ENCODE results near the gene HSP90AB1.

The HSP90AB1 gene

GRCh38 chr6:44202972-44203750, 43.7 kb upstream of the HSP90AB1 start:
- TF ChIP-seq, protein P1, sequence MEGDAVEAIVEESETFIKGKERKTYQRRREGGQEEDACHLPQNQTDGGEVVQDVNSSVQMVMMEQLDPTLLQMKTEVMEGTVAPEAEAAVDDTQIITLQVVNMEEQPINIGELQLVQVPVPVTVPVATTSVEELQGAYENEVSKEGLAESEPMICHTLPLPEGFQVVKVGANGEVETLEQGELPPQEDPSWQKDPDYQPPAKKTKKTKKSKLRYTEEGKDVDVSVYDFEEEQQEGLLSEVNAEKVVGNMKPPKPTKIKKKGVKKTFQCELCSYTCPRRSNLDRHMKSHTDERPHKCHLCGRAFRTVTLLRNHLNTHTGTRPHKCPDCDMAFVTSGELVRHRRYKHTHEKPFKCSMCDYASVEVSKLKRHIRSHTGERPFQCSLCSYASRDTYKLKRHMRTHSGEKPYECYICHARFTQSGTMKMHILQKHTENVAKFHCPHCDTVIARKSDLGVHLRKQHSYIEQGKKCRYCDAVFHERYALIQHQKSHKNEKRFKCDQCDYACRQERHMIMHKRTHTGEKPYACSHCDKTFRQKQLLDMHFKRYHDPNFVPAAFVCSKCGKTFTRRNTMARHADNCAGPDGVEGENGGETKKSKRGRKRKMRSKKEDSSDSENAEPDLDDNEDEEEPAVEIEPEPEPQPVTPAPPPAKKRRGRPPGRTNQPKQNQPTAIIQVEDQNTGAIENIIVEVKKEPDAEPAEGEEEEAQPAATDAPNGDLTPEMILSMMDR (conservative IDR thresholded peaks at IDR 0.05; ENCODE audit: low read depth, low read length), result no peak
- DNase-seq (ENCODE audit: low read depth), result no peak

DNA sequence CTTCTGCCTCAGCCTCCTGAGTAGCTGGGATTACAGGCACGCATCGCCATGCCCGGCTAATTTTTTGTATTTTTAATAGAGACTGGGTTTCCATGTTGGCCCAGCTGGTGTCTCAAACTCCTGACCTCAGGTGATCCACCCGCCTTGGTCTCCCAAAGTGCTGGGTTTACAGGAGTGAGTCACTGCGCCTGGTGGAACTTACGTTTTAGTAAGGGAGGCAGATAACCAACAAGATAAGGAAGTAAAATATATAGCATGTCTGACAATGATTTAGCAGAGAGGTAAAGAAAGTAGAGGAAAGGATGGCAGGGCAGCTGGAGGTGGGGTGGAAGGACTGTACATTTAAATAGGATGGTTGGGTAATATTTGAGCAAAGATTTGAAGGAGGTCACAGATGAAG, 42.9 kb upstream of the HSP90AB1 start:
- TF ChIP-seq, protein P1 (conservative IDR thresholded peaks at IDR 0.05; ENCODE audit: low read depth, low read length), result no peak
- DNase-seq (ENCODE audit: low read depth), result no peak
- no peak overlapping the region for H3K4me3 ChIP-seq (ENCODE audit: low read length)

More at GRCh38 chr6:44202972-44203750, 43.7 kb upstream of the HSP90AB1 start:
- no peak overlapping the region for H3K4me3 ChIP-seq (ENCODE audit: low read length)

DNA sequence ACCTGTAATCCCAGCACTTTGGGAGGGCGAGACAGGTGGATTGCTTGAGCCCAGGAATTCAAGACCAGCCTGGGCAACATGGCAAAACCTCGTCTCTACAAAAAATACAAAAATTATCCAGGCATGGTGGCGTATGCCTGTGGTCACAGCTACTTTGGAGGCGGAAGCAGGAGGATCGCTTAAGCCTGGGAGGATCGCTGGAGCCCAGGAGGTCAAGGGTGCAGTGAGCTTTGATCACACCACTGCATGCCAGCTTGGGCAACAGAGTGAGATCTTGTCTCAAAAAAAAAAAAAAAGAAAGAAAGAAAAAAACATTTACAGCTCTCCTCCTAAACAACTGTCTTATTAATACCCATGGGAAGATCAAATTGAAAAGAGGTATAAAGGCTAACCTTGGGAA, 38.9 kb upstream of the HSP90AB1 start:
- no peak overlapping the region for H3K4me3 ChIP-seq (ENCODE audit: low read length)
- TF ChIP-seq, protein P1 (conservative IDR thresholded peaks at IDR 0.05; ENCODE audit: low read depth, low read length), result no peak
- DNase-seq (ENCODE audit: low read depth), result no peak

- no peak for DNase-seq (ENCODE audit: low read depth)
- TF ChIP-seq, protein P1 (conservative IDR thresholded peaks at IDR 0.05; ENCODE audit: low read depth, low read length), result no peak
- no peak overlapping the region for H3K4me3 ChIP-seq (ENCODE audit: low read length)
Measured at GRCh38 chr6:44211284-44211683, 35.6 kb upstream of the HSP90AB1 start.

DNA sequence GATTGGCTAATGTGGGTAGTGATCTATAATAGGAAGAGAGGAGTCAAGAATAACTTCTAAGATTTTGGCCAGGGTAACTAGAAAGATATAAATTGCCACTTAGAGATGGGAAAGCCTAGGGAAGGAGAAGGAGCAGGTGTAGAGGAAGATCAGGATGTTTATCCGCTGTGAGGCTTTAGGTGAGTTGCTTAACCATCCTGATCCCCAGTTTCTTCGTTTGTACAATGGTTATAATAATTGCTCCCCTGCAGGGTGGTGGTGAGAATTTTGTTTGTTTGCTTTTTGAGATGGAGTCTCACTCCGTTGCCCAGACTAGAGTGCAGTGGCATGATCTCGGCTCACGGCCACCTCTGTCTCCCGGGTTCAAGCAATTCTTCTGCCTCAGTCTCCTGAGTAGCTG, 32.6 kb upstream of the HSP90AB1 start:
- DNase-seq (ENCODE audit: low read depth), result no peak
- no peak overlapping the region for H3K4me3 ChIP-seq (ENCODE audit: low read length)
- TF ChIP-seq, protein P1 (conservative IDR thresholded peaks at IDR 0.05; ENCODE audit: low read depth, low read length), result no peak

- TF ChIP-seq, protein P1 (conservative IDR thresholded peaks at IDR 0.05; ENCODE audit: low read depth, low read length), result no peak
- H3K4me3 ChIP-seq (ENCODE audit: low read length), result no peak within 1 kb of the TSS
Measured at GRCh38 chr6:44216677-44217331, 30.1 kb upstream of the HSP90AB1 start, which contains the start of gene MYMX. MYMX (plus strand) TSS chr6:44216926; CDS start chr6:44217472, 546 bp downstream.

More at GRCh38 chr6:44216677-44217331, 30.1 kb upstream of the HSP90AB1 start, which contains the start of gene MYMX:
- no peak for DNase-seq (ENCODE audit: low read depth)

Measured in retinal pigment epithelial cell (primary cell).